A673 (cell line): ENCODE results near the gene CACNA1A. TPM values are rescaled to one million over a fixed set of nuclear protein-coding genes. Genes with fewer than 3 reads are reported as not detected.

Experiments
- BruUV-seq: library from RNA; stranded (reverse); fragments of 400-500 nt; replicated peaks from 2 replicates; lab custom pipeline; 2021; lab: Mats Ljungman, UMichigan
- CTCF ChIA-PET: fragments of 300-600 bp; sonication (Branson Sonifier 250); formaldehyde crosslinking; loops from one replicate; lab custom pipeline; 2022; ENCODE audit warnings: antibody characterized with exemption; lab: Charles Lee
- POLR2A ChIA-PET: fragments of 300-600 bp; sonication (Branson Sonifier 250); formaldehyde crosslinking; loops from one replicate; lab custom pipeline; 2022; ENCODE audit warnings: antibody characterized with exemption; ENCODE audit not compliant: low non-redundant PET; lab: Charles Lee
- DNase-seq: peaks from one replicate; pipeline ENCODE4 v3.0.0-alpha.2; 2015; ENCODE audit warnings: low spot score
- H3K27ac ChIP-seq: fragments of 200-600 bp; sonication (generic); 2 replicates; pipeline ENCODE4 v1.5.1; 2016; ENCODE audit warnings: mixed run types, low read depth, mild to moderate bottlenecking, mixed read lengths, antibody characterized with exemption, low read length; ENCODE audit not compliant: poor library complexity, severe bottlenecking
- H3K27me3 ChIP-seq: fragments of 200-600 bp; sonication (generic); replicated peaks from 2 replicates; pipeline ENCODE4 v1.6.1; 2017; ENCODE audit warnings: mixed run types, low read depth, mild to moderate bottlenecking, mixed read lengths, antibody characterized with exemption, low read length; ENCODE audit not compliant: insufficient read depth, poor library complexity
- H3K36me3 ChIP-seq: fragments of 200-600 bp; sonication (generic); 2 replicates; pipeline ENCODE4 v1.6.1; 2016; ENCODE audit warnings: mixed run types, mild to moderate bottlenecking, mixed read lengths, antibody characterized with exemption, low read length; ENCODE audit not compliant: insufficient read depth, poor library complexity, severe bottlenecking
- H3K4me1 ChIP-seq: fragments of 200-600 bp; sonication (generic); 2 replicates; pipeline ENCODE4 v1.6.1; 2017; ENCODE audit warnings: mixed run types, mild to moderate bottlenecking, mixed read lengths, antibody characterized with exemption, low read length; ENCODE audit not compliant: insufficient read depth, poor library complexity, severe bottlenecking
- H3K4me3 ChIP-seq: fragments of 200-600 bp; sonication (generic); 2 replicates; pipeline ENCODE4 v1.5.1; 2016; ENCODE audit warnings: low read depth, mixed run types, mild to moderate bottlenecking, mixed read lengths, low read length; ENCODE audit not compliant: poor library complexity, severe bottlenecking
- H3K9me3 ChIP-seq: fragments of 200-600 bp; sonication (generic); 2 replicates; pipeline ENCODE4 v1.6.1; 2016; ENCODE audit warnings: mixed run types, low read depth, mild to moderate bottlenecking, mixed read lengths, antibody characterized with exemption, low read length; ENCODE audit not compliant: poor library complexity, severe bottlenecking
- EZH2 ChIP-seq: fragments of 200-600 bp; sonication (generic); IDR thresholded peaks from 2 replicates; pipeline ENCODE4 v1.6.1; 2017; ENCODE audit warnings: borderline replicate concordance, low read depth, mild to moderate bottlenecking, mixed read lengths, antibody characterized with exemption, low read length; ENCODE audit not compliant: poor library complexity, severe bottlenecking
- intact Hi-C: fragments of 100-400 bp; cut with micrococcal nuclease; formaldehyde crosslinking; loops from one replicate; pipeline ENCODE4 v1.10.0; 2022; ENCODE audit not compliant: unreplicated experiment
- total RNA-seq: library from RNA; stranded (reverse); gene quantifications from 2 replicates; pipeline ENCODE4 v1.2.3, GENCODE V29; 2021
- TF ChIP-seq, protein P1 (sequence below): fragments of 300-800, 200-600 bp; sonication (generic); conservative IDR thresholded peaks from 2 replicates; pipeline ENCODE4 v1.5.1; 2017; ENCODE audit warnings: low read depth, mild to moderate bottlenecking, antibody characterized with exemption, low read length, moderate library complexity, mixed read lengths

The CACNA1A gene
- total RNA-seq, 1 experiment from 2014 or later: 3.2 TPM

GRCh38 chr19:13492128-13492527 is 14.2 kb downstream of the CACNA1A start:
- H3K4me3 ChIP-seq: no peak overlapping the region
- no peaks in the 10 kb centered on the region for H3K4me1 ChIP-seq
- H3K9me3 ChIP-seq: no peaks in the 10 kb centered on the region
- no TSS peak for BruUV-seq
- CTCF ChIA-PET: no interaction called here
- POLR2A ChIA-PET: no interaction called here
- intact Hi-C loops: no loop called here
- H3K27ac ChIP-seq: no peak overlapping the region
- TF ChIP-seq EZH2: no peak
- TF ChIP-seq, protein P1, sequence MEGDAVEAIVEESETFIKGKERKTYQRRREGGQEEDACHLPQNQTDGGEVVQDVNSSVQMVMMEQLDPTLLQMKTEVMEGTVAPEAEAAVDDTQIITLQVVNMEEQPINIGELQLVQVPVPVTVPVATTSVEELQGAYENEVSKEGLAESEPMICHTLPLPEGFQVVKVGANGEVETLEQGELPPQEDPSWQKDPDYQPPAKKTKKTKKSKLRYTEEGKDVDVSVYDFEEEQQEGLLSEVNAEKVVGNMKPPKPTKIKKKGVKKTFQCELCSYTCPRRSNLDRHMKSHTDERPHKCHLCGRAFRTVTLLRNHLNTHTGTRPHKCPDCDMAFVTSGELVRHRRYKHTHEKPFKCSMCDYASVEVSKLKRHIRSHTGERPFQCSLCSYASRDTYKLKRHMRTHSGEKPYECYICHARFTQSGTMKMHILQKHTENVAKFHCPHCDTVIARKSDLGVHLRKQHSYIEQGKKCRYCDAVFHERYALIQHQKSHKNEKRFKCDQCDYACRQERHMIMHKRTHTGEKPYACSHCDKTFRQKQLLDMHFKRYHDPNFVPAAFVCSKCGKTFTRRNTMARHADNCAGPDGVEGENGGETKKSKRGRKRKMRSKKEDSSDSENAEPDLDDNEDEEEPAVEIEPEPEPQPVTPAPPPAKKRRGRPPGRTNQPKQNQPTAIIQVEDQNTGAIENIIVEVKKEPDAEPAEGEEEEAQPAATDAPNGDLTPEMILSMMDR: no peak
- no peak for DNase-seq
- no peaks in the 10 kb centered on the region for H3K36me3 ChIP-seq
- H3K27me3 ChIP-seq: no peaks in the 10 kb centered on the region

DNA sequence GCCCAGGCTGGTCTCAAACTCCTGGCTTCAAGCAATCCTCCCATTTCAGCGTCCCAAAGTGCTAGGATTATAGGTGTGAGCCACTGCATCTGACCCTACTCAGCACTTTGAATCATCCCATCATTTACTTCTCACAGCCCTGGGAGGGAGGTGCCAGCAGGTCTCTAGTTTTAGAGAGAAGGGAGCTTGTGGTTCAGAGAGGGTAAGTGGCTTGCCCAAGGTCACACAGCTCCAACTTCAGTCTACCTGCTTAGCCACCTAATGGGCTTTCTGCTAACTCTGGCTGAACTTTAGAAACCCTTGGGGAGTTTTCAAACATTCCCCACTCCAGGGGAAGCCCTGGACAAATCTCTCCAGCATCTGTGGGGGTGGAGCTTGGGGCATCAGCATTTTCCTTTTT is 18.3 kb downstream of the CACNA1A start:
- no peaks in the 10 kb centered on the region for H3K9me3 ChIP-seq
- no peaks in the 10 kb centered on the region for H3K27me3 ChIP-seq
- H3K36me3 ChIP-seq: no peaks in the 10 kb centered on the region
- no peak overlapping the region for H3K27ac ChIP-seq
- intact Hi-C loops: no loop called here
- ChIA-PET POLR2A (no interaction called here), CTCF (no interaction called here)
- no TSS peak for BruUV-seq
- no peak for DNase-seq
- H3K4me3 ChIP-seq: no peak overlapping the region
- TF ChIP-seq EZH2: no peak
- H3K4me1 ChIP-seq: no peaks in the 10 kb centered on the region

DNA sequence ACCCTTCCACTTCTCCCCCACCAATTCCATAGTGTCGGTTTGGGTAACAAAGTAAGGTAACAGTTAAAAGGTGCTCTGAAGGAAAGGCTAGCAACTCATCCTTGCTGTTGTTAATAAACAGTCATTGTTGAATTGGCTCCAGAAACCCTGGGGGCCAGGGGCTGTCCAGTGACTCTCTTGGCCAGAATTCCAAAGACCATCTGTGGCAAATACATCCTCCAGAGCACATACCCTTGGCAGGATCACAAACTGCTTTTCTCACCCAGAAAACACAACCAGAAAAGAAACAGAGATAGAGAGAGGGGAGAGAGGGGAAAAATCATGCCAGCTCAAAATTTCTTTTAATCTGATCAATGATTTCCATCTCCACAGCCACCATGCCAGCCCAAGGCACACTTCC is 22.1 kb downstream of the CACNA1A start:
- no peak overlapping the region for H3K4me3 ChIP-seq
- H3K4me1 ChIP-seq: no peaks in the 10 kb centered on the region
- no peaks in the 10 kb centered on the region for H3K27me3 ChIP-seq
- no peak for DNase-seq
- ChIA-PET CTCF (no interaction called here), POLR2A (no interaction called here)
- no peaks in the 10 kb centered on the region for H3K9me3 ChIP-seq
- intact Hi-C loops: no loop called here
- TF ChIP-seq, protein P1: no peak
- no peak for TF ChIP-seq EZH2
- no peaks in the 10 kb centered on the region for H3K36me3 ChIP-seq
- no peak overlapping the region for H3K27ac ChIP-seq
- BruUV-seq: no TSS peak

DNA sequence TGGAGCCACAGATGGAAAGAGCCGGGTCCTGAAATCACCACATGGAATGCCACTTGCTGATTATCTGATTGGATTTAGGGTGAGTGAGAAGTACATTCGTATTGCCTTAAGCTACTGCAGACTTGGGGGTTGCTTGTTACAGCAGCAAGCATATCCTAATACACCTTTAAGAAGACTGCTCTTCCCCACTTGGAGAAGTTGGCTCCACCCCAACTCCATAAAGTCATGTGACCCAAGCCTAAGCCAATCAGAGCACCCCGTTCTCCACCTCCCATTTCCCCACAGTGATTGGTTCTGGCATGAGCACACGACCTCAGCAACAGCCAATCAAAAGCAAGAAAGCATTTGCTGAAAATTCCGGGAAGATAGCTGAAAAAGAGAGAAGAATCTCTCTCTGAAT is 23.1 kb downstream of the CACNA1A start:
- intact Hi-C loops: no loop called here
- Histone ChIP-seq H3K27ac (no peak overlapping the region), H3K9me3 (no peaks in the 10 kb centered on the region), H3K36me3 (no peaks in the 10 kb centered on the region), H3K4me3 (no peak overlapping the region), H3K27me3 (no peaks in the 10 kb centered on the region), H3K4me1 (no peaks in the 10 kb centered on the region)
- TF ChIP-seq EZH2: no peak
- TF ChIP-seq, protein P1: no peak
- BruUV-seq: no TSS peak
- ChIA-PET CTCF (no interaction called here), POLR2A (no interaction called here)
- DNase-seq: peak; percentile 12
